ENCODE data around the gene CD200R1.

GRCh38 chr3:112897791-112898190 lies 77.1 kb downstream of the CD200R1 start:
- TF ChIP-seq CTCF (IDR thresholded peaks at IDR 0.05) (no peak), POLR2A (IDR thresholded peaks at IDR 0.05) (no peak)
